ENCODE measurements around the gene DLX6.

Gene DLX6

DNA sequence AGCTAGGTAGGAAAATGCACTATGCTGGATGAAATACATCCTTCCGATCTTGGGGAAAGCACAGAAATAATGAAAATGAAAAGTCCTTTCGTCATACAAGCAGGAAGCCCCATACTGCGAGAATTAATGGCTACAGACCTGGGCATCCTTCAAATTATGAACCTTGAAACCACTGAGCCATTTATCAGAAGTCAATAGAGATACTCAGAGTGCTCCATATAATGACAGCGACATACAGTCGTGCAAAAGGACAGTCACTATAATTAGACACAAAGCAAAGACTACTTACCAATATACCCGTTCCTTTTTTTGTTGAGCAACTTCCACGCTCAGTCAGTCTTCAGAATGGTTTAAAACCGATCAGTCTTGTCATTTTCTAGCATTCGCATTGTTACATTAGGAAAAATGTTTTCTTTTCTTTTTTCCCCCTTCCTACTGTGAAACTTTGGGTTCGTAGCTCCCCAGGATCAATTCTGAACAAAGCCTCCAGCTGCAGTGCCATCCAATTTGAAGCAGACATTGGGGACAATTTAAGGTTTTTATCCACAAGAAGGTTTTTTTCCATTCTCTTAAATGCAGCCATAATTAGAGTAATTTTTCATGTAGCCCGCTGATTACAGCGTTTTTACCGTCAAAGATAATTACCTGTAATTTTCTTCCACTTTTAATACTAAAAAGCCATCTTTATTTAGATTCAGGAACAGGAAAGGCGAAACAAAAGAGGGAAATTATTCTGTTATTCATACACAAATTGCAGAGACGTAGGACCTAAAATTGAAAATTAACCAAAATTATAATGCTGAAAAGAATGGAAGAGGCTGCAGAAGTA lies 6.4 kb downstream of the DLX6 start:
- H3K4me3 ChIP-seq (ENCODE audit: low read depth, low read length) = no peak overlapping the region

DNA sequence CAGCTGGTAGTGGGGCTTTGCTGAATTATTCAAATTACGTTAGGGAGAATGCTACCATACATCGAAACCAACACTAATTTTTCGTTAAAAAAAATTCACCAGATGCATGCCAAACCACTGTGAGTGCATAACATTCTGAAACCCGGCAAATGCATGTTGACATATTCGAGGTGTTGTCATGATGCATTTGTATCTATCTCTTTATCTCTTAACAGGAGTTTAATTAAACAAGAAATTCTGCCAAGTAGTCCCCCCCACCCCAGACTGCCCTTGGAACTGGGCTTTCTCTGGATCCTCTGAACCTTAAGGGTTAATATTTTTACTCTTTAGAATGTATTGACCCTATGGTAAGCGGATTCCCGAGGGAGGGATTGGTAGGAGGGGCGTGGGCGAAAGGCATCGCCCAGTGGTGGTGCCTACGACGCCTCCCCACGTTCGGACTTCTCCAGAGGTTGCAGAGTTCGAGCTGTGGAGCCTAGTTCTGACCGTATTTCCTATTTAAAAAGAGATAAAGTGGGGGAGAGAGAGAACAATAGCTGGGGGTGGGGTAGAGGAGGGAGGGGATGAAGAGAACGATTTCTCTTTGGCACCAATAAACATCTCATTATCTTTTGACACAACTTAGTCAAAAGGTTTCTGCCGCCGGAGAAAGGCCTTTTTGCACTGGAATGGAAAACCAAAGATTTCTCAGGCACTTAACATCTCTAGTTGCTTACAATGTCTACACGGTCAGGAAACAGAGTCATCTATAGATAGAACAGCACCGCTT lies 7.2 kb downstream of the DLX6 start:
- no peak for DNase-seq (ENCODE audit: low read depth)
- TF ChIP-seq, protein P1, sequence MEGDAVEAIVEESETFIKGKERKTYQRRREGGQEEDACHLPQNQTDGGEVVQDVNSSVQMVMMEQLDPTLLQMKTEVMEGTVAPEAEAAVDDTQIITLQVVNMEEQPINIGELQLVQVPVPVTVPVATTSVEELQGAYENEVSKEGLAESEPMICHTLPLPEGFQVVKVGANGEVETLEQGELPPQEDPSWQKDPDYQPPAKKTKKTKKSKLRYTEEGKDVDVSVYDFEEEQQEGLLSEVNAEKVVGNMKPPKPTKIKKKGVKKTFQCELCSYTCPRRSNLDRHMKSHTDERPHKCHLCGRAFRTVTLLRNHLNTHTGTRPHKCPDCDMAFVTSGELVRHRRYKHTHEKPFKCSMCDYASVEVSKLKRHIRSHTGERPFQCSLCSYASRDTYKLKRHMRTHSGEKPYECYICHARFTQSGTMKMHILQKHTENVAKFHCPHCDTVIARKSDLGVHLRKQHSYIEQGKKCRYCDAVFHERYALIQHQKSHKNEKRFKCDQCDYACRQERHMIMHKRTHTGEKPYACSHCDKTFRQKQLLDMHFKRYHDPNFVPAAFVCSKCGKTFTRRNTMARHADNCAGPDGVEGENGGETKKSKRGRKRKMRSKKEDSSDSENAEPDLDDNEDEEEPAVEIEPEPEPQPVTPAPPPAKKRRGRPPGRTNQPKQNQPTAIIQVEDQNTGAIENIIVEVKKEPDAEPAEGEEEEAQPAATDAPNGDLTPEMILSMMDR (IDR thresholded peaks at IDR 0.05; ENCODE audit: low read depth, low read length, missing control alignments) = no peak
- H3K4me3 ChIP-seq (ENCODE audit: low read depth, low read length) = no peak overlapping the region

More for the DNA sequence above, 6.4 kb downstream of the DLX6 start:
- TF ChIP-seq, protein P1 (IDR thresholded peaks at IDR 0.05; ENCODE audit: low read depth, low read length, missing control alignments) = no peak
- no peak for DNase-seq (ENCODE audit: low read depth)

DNA sequence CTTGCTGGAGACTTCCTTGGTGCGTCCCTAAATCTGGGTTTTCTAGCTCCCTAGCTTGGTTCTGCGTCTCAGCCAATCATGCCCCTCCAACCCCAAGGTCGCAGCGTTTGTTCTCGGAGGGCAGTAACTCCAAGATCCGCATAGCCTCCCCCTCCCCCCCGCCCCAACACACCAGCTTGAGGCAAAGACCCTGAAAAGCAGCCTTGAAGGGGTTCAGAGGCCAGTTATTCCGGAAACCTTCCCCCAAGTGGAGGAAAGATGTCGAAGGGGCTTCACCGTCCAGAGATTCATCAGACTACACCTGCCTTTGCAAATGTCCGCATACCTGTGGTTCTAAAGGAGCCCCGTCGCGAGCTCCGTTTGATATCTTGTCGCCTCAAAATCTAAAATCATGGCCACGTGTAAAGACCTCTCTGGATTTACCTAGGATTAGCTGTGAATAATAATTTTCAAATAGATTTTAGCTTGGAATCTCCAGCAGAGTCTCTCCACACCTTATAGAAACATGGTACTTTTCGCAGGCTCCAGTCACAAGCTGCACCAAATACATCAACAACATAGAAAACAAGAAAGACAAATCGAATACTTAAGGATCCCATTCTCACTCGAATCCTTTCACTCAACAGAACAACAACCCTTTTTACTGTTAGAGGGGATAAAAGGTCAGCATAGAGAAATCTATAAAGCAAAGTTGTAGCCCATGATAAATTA lies 7.9 kb downstream of the DLX6 start:
- no peak for DNase-seq (ENCODE audit: low read depth)
- TF ChIP-seq, protein P1 (IDR thresholded peaks at IDR 0.05; ENCODE audit: low read depth, low read length, missing control alignments) = no peak
- no peak overlapping the region for H3K4me3 ChIP-seq (ENCODE audit: low read depth, low read length)

- TF ChIP-seq, protein P1 (IDR thresholded peaks at IDR 0.05; ENCODE audit: low read depth, low read length, missing control alignments) = no peak
- DNase-seq (ENCODE audit: low read depth) = no peak
- no peak overlapping the region for H3K4me3 ChIP-seq (ENCODE audit: low read depth, low read length)
These were observed 8.4 kb downstream of the DLX6 start for GRCh38 chr7:97013845-97014134.

DNA sequence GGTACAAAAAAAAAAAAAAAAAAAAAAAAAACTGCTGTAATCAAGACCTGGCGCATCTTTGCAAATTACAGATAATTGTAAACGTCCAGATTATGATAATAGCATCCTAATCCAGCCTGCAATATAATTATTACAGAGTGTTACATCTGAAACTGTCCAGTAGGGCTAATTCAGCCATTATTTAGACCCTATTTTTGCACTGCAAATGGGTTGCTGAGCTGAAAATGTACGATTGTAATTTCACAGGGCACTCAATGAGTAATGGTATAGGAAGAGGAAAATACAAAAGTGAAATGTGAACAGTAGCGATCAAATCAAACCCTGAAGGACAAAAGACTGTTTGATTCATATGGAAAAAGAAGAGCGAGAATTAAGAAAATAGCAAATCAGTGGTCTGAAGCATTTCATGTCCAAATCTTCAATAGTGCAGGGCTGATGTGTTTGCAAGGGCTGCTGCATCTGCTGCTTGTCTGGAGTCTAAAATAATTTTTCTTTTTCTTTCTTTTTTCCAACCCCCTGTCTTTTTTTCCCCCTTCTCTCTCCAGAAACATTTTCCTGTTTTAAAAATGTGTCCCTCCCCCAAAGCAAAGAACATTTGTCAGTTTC lies 8.9 kb downstream of the DLX6 start:
- H3K4me3 ChIP-seq (ENCODE audit: low read depth, low read length) = no peak overlapping the region
- TF ChIP-seq, protein P1 (IDR thresholded peaks at IDR 0.05; ENCODE audit: low read depth, low read length, missing control alignments) = no peak
- no peak for DNase-seq (ENCODE audit: low read depth)

DNA sequence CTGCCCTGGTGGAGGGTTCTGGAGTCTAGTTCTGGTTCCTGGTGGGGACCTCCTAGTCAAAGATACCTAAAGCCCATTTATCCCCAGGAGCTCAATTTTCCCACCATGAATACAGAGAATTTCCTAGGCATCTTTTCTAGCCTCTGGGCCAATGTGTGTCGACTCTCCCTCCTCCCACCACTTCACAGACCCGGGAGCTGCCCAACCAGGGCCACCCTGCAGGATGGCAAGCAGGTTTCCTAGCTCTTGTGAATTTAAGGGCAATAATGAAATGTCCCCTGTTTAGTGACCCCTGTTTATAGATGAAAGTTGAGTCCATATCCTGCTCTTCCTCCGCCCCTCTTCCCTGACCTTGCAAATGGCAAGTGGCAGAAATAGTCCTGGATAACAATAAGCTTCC lies 9.9 kb downstream of the DLX6 start:
- TF ChIP-seq, protein P1 (IDR thresholded peaks at IDR 0.05; ENCODE audit: low read depth, low read length, missing control alignments) = no peak
- H3K4me3 ChIP-seq (ENCODE audit: low read depth, low read length) = no peak overlapping the region
- DNase-seq (ENCODE audit: low read depth) = no peak
